RWPE1 (cell line): Measurements from ENCODE around the gene DNASE1L3.

Experiments
- CTCF ChIA-PET: fragments of 350-600 bp; sonication (Branson Sonifier 250); formaldehyde crosslinking; extraction: SDS; loops from one replicate; lab custom pipeline; 2021; lab: Yijun Ruan, JAX
- POLR2A ChIA-PET: fragments of 400-600 bp; formaldehyde crosslinking; extraction: SDS; loops from one replicate; lab custom pipeline; 2020; ENCODE audit warnings: antibody characterized with exemption; ENCODE audit not compliant: low non-redundant PET; lab: Yijun Ruan, JAX
- DNase-seq: peaks from one replicate; pipeline ENCODE4 v3.0.0; 2012; ENCODE audit warnings: low spot score
- H3K27ac ChIP-seq: fragments of 450-650 bp; 2 replicates; pipeline ENCODE4 v1.5.1; 2017
- TF ChIP-seq, protein P1 (sequence below): fragments of 450-650 bp; conservative IDR thresholded peaks from 2 replicates; pipeline ENCODE4 v1.5.1; 2017; ENCODE audit warnings: low read depth, mild to moderate bottlenecking

Gene DNASE1L3

DNA sequence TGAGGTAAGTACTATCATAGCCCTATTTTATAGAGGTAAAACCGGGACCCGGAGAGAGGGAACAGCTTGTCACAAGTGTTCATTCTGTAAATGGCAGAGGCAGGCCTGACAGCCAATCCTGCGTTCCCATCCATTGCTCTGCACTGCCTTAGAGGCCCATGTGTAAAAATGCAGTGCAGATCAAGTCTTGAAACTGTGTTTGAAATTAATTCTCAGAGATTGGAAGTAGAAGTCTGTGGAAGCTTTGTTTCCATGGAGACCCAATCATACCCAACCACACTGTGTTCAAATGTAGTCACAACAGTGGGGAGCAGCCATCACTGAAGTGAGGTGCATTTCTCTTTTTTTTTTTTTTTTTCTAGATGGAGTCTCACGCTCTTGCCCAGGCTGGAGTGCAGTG, 13.1 kb upstream of the DNASE1L3 start:
- ChIA-PET CTCF (no interaction called here), POLR2A (no interaction called here)
- H3K27ac ChIP-seq = no peak overlapping the region
- TF ChIP-seq, protein P1, sequence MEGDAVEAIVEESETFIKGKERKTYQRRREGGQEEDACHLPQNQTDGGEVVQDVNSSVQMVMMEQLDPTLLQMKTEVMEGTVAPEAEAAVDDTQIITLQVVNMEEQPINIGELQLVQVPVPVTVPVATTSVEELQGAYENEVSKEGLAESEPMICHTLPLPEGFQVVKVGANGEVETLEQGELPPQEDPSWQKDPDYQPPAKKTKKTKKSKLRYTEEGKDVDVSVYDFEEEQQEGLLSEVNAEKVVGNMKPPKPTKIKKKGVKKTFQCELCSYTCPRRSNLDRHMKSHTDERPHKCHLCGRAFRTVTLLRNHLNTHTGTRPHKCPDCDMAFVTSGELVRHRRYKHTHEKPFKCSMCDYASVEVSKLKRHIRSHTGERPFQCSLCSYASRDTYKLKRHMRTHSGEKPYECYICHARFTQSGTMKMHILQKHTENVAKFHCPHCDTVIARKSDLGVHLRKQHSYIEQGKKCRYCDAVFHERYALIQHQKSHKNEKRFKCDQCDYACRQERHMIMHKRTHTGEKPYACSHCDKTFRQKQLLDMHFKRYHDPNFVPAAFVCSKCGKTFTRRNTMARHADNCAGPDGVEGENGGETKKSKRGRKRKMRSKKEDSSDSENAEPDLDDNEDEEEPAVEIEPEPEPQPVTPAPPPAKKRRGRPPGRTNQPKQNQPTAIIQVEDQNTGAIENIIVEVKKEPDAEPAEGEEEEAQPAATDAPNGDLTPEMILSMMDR = no peak
- DNase-seq = no peak

GRCh38 chr3:58222161-58222724, 11.5 kb upstream of the DNASE1L3 start:
- peak; percentile 67 for DNase-seq
- peak overlapping the region; percentile 68 for H3K27ac ChIP-seq
- TF ChIP-seq, protein P1 = no peak
- CTCF ChIA-PET = interaction anchor here (0.6 kb wide), 1 partner anchor 84 kb away, joined by 3 read pairs; the partner anchor contains the start of genes HTD2 and RPP14
- POLR2A ChIA-PET = no interaction called here

DNA sequence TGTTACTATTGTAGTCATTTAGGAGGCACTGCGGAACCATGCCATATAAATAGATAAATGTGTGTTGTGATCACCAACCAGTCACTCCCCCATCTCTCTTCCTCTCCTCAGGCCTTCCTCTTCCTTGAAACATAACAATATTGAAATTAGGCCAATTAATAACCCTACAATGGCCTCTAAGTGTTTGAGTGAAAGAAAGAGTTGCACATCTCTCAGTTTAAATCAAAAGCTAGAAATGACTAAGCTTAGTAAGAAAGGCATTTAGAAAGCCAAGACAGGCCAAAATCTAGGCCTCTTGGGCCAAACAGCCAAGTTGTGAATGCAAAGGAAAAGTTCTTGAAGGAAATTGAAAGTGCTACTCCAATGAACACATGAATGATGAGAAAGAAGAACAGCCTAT, 8.1 kb upstream of the DNASE1L3 start:
- POLR2A ChIA-PET = no interaction called here
- CTCF ChIA-PET = no interaction called here
- DNase-seq = no peak
- TF ChIP-seq, protein P1 = no peak
- no peak overlapping the region for H3K27ac ChIP-seq

GRCh38 chr3:58217209-58217811, 6.5 kb upstream of the DNASE1L3 start:
- POLR2A ChIA-PET = interaction anchor here (0.6 kb wide), 1 partner anchor 27 kb away, joined by 3 read pairs; no protein-coding TSS in a partner anchor
- peak overlapping the region; percentile 96 for H3K27ac ChIP-seq

DNA sequence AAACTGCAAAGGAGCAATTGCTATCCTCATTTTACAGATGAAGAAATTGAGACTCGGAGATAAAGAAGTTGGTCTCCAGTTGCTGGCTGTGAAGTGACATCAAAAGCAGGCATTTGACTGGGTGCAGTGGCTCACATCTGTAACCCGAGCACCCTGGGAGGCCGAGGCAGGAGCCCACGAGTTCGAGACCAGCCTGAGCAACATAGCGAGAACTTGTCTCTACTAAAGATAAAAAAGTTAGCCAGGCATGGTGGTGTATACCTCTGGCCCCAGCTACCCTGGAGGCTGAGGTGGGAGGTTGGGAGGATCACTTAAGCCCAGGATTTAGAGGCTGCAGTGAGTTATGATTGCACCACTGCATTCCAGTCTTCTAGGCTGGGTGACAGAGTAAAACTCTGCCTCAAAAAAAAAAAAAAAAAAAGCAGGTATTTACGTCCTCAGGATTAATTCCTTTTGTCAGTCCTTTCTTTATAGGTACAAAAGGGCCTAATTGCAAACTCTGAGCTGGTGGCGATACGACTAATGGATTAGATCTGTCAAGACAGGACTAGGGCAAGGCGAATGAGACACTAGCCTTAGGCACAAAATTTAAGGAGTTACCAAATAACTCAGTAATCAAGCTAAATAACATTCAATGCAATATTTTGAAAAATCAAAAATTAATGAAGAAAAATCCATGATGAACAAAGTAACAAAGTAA, 5.9 kb upstream of the DNASE1L3 start:
- ChIA-PET CTCF (interaction anchor here (0.6 to 1.8 kb wide), 9 partner anchors 13 to 811 kb away, joined by 3 to 9 read pairs (median 3); no protein-coding TSS in a partner anchor), POLR2A (interaction anchor here (0.6 kb wide), 1 partner anchor 45 kb away, joined by 3 read pairs; no protein-coding TSS in a partner anchor)
- TF ChIP-seq, protein P1 = no peak
- peak overlapping the region; percentile 96 for H3K27ac ChIP-seq
- no peak for DNase-seq

More at GRCh38 chr3:58217209-58217811, 6.5 kb upstream of the DNASE1L3 start:
- DNase-seq = peak; percentile 72
- TF ChIP-seq, protein P1 = peak; percentile 91
- CTCF ChIA-PET = interaction anchor here (0.6 to 1.8 kb wide), 19 partner anchors 13 to 810 kb away, joined by 3 to 9 read pairs (median 3); partner anchors contain the start of gene HTD2

- H3K27ac ChIP-seq = peak overlapping the region; percentile 96
- DNase-seq = no peak
- CTCF ChIA-PET = interaction anchor here (0.7 kb wide), 1 partner anchor 79 kb away, joined by 4 read pairs; no protein-coding TSS in a partner anchor
- POLR2A ChIA-PET = no interaction called here
- TF ChIP-seq, protein P1 = no peak
Measured at GRCh38 chr3:58215317-58216025, 4.7 kb upstream of the DNASE1L3 start.
